HG03103 (cell line): Measurements from ENCODE around the gene CPEB3.

ENCODE experiments used
- ATAC-seq: cut with Tn5 transposase; IDR thresholded peaks from one replicate; pipeline ENCODE4 v1.9.1; 2021; ENCODE audit warnings: low read depth; ENCODE audit not compliant: unreplicated experiment

The CPEB3 gene

DNA sequence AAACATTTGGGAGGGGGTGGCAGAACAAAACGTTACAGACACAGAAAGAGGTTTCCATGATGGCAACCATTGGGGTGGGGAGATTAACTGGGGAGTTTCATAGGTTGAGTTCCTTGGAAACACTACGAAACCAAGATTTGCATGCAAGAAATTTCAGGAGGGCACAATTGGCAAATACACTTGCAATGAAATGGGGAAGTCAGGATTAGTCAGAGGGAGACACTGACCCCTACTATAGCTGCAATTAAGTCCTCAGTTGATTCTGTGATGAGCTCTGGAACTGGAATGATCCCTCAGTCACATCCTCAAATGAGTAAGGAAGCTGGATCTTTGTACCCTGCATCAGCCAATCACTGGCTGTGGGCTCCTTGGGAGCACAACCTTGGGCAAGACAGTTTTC, 22.1 kb downstream of the CPEB3 start:
- no peak for ATAC-seq

DNA sequence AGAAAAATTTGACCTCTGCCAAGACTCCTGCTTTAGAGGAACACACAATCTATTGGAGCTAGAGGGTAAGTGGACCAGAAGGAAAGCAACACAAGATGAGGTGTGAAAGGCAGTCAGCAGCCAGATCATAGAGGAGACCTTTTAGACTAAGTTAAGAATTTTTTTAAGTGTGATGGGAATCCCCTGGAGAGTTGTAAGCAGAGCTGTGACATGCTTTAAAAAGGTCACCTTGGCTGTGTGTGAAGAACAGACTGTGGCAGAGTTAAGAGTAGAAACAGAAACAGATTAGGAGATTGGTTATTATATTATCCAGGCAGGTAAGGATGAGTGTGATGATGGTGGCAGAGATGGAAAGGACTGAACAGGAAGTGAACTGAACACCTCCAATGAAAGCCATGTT, 23.5 kb downstream of the CPEB3 start:
- no peak for ATAC-seq

DNA sequence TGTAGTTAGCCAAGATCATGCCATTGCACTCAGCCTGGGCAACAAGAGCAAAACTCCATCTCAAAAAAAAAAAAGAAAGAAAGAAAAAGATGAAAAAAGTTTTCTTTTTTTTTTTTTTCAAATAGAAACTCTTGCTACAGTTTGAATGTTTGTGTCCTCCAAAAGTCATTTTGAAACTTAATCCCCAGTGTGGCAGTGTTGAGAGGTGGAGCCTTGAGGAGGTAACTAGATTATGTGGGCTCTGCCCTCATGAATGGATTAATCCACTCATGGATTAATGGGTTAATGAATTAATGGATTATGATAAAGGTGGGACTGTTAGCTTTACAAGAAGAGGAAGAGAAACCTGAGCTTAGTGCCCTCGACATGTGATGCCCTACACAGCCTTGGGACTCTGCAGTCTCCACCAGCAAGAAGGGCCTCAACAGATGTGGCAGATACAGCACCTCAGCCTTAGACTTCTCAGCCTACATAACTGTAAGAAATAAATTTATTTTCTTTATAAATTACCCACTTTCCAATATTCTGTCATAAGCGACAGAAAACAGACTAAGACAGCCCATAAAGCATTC, 25.1 kb downstream of the CPEB3 start:
- ATAC-seq: no peak

DNA sequence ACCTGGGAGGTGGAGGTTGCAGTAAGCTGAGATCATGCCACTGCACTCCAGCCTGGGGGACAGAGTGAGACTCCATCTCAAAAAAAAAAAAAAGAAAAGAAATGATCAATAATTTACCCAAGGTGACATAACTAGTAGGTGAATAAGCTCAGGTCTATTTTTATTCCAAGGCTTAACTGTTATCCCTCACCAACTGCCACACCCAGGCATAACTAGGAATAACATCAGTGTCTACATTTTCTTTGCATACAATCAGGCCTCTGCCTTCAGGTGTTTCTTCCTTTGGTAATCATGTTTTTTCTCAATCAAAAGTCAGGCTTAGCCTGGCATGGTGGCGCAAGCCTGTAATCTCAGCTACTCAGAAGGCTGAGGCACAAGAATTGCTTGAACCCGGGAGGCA, 26.6 kb downstream of the CPEB3 start:
- ATAC-seq: no peak

DNA sequence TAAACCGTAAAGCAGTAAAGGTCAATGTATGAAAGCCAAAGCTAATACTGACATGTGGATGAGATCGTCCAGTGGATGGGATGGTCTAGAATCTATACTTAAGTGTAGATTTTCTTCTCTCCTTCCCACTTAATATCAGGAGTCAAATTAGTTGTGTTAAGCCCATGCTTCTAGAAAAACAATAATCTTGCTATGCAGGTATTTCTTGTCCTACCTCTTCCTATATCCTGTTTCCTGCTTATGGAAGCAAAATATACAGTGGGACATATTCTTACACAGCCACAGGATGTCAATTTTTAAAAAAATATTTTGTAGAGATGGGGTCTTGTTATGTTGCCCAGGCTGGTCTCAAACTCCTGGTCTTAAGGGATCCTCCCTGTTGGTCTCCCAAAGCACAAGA, 27.5 kb downstream of the CPEB3 start:
- ATAC-seq: no peak

DNA sequence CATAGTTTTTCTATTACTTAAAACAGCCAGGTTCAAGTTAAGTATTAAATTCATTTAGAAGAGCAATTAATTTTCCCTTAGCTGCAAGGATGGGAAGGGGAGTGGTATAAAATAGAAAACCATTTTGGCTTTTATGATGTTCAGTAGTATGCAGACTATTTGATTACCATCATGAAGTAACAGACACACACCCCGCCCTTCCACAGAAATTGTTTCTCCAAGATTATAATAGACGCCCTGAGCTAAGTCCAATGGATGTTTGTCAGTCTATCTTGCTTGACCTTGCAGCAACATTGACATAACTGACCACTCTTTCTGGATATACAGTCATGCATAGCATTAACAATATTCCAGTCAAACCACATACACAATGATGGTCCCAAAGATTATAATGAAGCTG, 42.3 kb downstream of the CPEB3 start:
- no peak for ATAC-seq

DNA sequence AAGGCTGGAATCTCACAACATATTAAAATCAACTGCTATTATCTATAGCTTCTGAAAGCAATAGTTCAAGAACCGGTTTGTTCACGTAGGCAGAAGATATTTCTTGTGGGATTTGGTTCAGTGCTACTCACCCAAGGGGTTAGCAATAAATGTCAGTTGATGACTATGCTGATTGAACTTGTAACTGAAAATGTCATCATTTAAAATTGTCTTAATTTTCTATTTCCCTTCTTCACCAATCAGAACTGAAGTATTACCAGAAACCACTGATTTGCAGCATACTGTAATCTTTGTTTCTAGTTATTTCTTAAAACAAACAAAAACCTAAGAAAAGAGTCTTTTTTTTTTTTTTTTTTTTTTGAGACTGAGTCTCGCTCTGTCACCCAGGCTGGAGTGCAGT, 46.1 kb downstream of the CPEB3 start:
- ATAC-seq: peak; percentile 45

DNA sequence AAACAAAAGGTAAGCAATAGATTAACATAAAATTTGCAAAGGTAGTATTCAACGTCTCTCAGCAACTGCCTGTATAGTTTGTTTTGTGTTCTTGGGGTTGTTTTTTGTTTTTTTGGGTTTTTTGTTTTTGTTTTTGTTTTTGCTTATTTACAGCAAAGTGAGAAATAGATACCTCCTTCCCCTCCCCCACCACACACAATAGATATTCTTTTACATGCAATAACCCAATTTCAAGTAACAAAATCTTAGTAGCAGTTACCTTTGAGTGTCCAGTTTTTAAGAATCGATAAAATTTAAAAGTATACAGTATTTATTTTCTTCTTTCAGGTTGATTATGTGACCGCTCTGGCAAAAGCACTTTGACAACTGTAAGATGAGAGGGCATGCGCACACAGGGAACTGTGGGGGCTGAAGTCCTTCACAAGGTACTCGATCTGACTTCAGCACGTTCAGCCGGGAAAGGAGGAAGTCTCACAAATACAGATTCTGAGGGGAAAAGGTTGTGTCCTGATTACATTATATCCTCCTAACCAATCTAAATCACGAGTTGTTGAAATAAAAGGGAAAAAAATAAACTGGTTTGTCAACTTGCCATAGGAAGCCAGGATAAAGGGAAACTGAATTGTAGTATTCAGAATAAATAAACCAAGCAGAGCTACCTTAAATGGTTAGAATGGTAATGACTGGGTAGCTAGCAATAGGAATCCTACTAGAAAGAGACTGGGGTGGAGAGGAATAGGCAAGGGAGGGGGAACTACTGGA, 47.8 kb downstream of the CPEB3 start:
- ATAC-seq: no peak

DNA sequence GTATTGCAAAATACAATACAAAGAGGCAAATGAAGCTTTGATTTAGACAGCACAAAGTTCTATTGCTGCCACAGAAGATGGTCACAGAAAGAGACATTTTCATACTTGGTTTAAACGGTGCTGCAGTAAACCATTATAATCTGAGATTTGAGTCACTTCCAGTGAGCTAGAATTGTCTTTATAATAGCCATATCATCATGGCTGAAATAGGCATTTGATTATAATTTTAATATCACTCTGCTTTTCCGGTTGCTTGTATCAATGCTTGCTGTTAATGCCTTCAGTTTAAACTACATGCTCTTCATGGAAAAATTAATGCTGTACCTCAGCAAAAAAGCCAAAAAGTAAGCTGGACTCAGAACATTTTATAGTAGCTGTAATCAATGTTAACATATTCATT, 48.5 kb downstream of the CPEB3 start:
- no peak for ATAC-seq

DNA sequence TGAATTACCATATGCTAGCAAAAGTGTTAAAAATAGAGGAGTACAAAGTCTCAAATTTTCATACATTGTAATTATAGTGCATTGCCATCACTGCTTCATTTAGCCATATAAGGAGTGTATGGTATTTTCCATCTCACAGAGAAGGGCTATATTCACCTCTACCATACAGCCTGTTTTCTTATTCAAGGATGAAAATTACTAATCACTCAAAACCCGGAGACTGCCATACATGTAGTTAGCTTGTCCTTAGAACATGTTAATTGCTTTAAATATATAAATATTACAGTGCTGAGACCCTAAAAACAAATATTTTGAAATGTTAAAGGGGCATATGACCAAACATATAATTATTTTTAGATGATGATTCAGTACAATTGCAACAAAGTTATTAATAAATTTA, 49.4 kb downstream of the CPEB3 start:
- ATAC-seq: no peak

DNA sequence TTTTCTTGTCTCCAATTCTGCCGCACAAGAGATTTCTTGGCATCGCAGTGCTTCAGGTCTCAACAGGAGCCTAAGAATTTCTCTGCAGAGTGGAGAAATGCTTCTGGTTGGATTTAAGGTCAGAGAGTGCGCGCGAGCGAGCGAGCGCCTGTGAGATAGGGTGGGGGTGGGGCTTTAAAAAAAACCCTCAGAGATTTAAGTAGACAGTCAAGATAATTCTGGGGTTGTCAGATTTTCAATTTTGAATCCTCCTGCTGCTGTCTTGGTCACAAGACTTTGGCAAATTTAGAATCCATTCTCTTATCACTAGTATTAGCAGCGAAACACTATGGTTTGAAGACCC, 49.7 kb downstream of the CPEB3 start:
- ATAC-seq: no peak

DNA sequence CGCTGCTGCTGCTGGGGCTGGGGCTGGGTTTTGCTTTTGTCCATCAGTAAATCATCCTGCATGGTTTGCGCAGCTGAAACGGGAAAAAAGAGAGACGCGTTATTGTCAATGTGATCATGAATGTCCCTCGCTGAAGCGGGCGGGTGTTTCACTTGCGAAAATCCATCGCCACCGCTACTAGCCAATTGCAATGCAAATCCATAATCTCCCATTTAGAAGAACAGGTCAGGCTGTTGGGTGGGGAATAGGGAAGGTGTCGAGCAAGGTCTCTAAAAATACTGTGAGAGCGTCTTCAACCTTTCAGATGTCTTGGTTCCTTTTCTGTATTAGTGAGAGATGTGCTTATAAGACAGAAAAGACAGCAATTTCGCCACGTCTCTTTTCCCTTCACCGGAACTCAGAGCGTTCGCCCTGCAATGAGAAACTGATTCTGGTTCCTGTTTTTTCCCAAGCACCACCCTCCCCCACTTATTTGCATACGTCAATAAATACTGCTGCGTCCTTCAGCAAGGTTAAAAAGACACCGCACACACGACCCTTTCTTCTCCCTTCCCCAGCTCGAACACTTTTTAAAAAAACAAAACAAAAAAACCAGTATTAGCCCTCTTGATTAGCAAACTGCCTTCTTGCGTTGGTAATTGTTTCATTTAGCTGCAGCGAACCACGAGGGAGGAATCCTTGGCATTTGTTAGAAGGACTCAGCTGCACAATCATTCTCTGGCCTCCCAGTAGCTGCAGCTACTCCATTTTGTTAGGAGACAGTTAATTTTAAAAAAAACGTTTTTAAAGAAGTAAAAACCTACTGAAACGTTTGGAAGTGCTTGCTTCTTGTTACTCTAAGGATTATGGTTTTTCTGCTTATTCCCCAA, 50.4 kb downstream of the CPEB3 start:
- peak; percentile 53 for ATAC-seq

DNA sequence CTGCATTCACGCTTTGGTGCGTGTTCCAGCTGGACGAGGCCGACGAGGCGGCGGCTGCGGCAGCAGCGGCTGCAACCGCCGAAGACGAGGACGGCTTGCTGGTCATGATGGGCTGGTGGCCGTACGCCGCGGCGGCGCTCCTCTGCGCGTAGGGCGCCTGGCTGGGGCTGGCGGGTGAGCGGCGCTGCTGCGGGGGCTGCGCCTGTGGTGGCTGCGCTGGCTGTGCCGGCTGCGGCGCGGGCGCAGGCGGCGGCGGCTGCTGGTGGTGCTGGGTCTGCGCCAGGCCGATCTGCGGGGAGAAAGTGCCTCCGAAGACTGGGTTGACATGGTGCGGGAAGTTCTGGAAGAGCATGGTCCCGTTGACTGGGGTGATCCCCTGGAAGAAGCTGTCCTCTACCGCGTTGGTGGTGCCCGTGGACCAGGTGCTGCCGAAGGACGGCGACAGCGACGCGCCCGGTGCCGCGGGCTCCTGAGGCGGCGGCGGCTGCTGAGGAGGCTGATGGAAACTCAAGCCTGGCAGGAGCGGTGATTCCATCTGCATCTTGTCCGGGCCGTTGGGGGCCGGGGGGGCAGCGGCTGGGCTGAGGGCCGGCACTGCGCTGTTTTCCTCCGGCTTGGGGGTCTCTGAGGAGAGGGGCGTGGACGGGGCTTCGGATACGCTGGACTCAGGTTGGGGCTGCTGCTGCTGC, 51.1 kb downstream of the CPEB3 start:
- ATAC-seq: no peak

DNA sequence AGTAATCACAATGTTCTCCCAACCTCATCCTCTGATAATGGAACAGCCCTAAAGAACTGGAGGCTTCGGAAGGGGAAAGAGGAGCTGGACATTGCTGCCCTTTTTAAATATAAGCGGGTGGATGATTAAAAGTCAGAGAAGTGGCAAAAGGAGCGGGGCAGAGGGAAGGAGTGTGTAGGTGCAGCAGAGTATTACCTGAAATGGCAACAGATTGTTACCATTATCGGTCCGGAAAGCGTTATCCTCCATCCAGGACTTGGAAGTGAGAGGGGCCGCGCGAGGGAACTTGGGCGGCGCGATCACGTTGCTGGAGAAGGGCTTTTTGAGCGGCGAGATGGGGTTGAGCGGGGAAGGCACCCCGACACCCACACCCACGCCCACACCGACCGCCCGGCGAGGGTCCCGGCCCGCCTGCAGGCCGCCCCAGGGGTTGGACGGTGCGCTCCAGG, 51.7 kb downstream of the CPEB3 start:
- ATAC-seq: no peak

DNA sequence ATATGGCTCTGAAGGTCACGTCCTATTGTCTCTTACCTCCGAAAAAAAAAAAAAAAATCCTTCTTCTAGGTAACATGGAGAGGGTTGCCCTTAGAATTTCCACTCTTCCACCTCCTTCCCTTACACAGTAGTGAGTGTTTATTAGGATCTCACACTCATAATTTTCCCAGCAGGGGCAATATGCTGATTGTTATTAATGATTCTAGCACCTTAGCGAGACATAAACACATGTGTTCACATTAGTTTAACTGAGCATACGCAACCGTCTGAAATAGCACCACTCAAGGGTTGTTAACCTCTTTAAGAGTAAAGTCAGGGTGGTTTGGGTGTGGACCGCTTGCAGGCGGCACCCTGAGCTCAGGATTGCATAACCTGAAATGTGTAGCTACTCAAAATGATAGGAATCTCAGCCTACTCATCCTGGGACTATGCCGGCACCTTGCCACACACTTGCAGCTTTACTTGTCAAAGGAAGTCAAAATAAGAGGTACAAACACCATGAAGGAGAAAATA, 52.2 kb downstream of the CPEB3 start:
- ATAC-seq: no peak

DNA sequence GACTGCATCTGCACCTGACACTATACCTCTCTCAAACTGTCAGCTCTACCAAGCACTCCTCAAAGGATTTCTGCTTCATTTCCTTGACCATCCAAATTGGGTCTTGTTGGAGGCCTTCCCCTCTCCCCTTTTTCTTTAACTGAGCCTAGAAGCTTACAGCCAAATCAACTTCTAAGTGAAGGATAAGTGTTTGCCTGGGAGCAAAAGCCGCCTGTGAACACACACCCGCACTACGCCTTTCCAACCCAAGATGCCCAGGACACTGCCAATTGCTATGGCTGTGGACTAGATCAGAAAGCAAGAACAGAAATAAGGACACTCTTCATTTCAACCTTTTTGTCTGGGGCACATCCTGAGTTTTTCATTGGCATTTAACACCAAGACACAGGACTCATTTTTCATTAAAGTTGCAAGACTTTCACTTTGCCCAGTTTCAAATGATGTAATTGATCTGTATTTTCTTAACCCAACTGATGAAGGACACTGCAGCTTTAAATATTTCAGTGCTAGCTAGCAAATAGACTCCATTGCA, 52.8 kb downstream of the CPEB3 start:
- no peak for ATAC-seq

DNA sequence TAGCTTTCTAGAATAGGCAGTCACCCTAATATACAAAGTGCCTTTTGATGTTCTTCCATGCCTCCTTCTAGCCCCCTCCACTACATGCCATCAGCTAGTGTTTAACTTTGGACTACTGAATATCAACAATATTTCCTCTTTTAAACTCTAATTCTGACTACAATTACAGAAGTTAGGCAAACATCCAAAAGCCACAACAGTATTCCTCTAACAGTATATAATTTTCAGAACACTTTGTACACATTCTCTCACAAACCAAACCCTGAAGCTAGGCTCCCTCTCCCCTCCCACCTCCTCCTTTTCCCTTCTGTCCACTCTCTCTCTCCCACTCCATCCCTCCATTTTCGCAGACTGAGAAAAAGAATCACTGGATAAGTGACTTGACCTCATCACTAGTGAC, 59.7 kb downstream of the CPEB3 start:
- no peak for ATAC-seq

DNA sequence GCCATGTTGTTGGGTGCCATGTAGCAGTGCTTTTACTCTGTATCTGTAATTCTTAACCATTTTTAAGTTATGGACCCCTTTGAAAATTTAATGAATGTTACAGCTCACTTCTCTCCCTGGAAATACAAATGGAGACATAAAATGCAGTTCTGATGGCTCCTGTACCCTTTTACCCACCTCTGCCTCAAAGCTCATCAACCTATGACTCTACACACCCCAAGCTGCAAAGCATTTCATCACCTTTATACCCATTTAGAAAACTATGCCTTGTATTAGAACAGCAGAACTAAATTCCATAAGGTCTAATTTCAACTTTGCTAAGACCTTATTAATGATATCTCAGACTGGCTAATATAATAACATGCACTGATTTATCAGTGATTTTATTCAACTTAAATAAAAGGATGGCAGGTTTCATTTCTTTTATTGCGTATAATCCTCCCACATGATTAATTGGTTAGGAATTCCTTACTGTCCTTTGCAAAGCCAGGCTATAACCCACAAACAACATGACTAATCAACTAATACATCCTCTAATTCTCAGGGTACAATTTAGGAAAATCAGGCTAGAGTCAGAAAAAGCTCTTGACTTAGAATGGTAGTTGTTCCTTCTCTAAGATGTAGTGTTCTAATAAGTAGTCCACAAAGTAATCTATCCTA, 68.1 kb downstream of the CPEB3 start:
- no peak for ATAC-seq

DNA sequence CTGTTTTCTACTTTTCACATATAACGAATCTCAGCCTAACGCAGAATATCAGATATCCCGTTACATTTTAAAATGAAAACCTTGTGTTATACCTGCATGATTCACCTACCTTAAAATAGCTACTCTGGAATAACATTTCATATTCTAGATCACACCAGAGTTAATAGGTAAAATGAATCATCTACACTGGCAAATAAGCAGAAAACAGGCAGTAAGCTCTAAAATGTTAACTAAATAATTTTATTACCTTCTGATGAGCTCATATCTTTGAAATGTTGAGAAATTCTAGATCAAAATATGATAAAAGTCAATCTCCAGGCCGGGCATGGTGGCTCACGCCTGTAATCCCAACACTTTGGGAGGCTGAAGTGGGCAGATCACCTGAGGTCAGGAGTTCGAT, 71.3 kb downstream of the CPEB3 start:
- no peak for ATAC-seq

DNA sequence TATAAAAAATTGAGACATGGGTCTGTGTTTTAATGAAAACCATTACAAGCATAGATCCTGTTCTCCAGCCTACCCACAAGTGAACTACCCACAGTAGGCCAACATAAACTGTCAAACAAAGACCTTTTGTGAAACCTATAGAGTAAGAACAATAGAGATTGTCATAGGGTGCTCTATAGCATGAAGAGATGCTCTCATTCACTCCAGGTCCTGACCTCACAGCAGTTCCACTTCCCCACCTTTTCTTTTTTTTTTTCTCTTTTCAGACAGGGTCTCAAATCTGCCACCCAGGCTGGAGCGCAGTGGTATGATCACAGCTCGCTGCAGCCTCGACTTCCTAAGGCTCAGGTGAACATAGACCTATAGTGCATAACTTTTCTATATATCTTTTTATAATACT, 72.3 kb downstream of the CPEB3 start:
- ATAC-seq: no peak
